ENCODE results near the gene ELK4.

DNA sequence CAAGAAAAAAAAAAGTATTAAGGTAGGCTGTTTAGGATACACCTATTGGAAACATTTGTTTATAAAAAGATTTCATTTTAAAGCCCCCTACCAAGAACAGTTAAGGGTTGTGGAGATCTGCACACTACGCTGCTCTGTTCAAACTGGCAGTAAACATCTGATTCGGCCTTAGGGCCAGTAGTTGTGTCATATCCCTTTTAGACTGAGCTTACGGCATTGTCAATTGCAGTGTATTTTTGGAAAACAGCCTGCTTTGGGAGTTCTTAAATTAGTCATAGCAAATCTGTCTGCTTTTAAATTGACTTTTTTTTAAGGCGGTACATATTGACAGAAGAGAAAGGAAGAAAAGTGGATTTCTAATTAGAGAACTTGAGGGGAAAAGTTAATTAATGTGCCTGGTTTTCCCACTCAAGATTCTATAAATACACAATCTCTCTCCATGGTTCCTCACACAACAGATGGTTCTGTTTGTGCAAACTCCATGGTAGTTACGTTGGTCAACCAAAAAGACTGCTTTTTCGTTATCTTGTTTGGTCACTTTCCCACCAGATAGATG, 1.7 kb upstream of the ELK4 start:
- TF ChIP-seq, protein P1, sequence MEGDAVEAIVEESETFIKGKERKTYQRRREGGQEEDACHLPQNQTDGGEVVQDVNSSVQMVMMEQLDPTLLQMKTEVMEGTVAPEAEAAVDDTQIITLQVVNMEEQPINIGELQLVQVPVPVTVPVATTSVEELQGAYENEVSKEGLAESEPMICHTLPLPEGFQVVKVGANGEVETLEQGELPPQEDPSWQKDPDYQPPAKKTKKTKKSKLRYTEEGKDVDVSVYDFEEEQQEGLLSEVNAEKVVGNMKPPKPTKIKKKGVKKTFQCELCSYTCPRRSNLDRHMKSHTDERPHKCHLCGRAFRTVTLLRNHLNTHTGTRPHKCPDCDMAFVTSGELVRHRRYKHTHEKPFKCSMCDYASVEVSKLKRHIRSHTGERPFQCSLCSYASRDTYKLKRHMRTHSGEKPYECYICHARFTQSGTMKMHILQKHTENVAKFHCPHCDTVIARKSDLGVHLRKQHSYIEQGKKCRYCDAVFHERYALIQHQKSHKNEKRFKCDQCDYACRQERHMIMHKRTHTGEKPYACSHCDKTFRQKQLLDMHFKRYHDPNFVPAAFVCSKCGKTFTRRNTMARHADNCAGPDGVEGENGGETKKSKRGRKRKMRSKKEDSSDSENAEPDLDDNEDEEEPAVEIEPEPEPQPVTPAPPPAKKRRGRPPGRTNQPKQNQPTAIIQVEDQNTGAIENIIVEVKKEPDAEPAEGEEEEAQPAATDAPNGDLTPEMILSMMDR (optimal IDR thresholded peaks at IDR 0.05 in 1 of 3, IDR thresholded peaks at IDR 0.05 in 1 of 3, conservative IDR thresholded peaks at IDR 0.05 in 1 of 3; ENCODE audit: extremely low read depth in 1 of 3, insufficient read depth in 2 of 3, low read length in 3 of 3) = no peak
- no peak for TF ChIP-seq EZH2 (IDR thresholded peaks at IDR 0.05; ENCODE audit: low read length)
